Neutrophil (primary cell): ENCODE measurements around the gene DMBT1.

Source experiments
- H3K27ac ChIP-seq: fragments of 200-600 bp; sonication (generic); 2 replicates; pipeline ENCODE4 v1.5.1; 2016; ENCODE audit warnings: mild to moderate bottlenecking, moderate library complexity
- H3K27me3 ChIP-seq: fragments of 200-600 bp; sonication (generic); 2 replicates; pipeline ENCODE4 v1.6.0; 2016; ENCODE audit warnings: mild to moderate bottlenecking
- H3K36me3 ChIP-seq: fragments of 200-600 bp; sonication (generic); 2 replicates; pipeline ENCODE4 v1.5.1; 2017
- H3K4me1 ChIP-seq, 2 experiments: fragments of 200-600 bp in 1 of 2; sonication (generic) in 1 of 2; 1 replicate in 1 of 2; 2 replicates in 1 of 2; pipeline versions ENCODE4 v1.5.1 to v1.6.1; 2013 to 2016; ENCODE audit warnings: low read depth in 1 of 2, low read length in 1 of 2, mild to moderate bottlenecking in 1 of 2, moderate library complexity in 1 of 2; ENCODE audit not compliant: control insufficient read depth in 1 of 2, insufficient read depth in 1 of 2
- H3K4me3 ChIP-seq, 2 experiments: fragments of 200-600 bp in 1 of 2; sonication (generic) in 1 of 2; 1 replicate in 1 of 2; 2 replicates in 1 of 2; pipeline ENCODE4 v1.5.1; 2013 to 2016; ENCODE audit warnings: low read depth in 1 of 2, low read length in 1 of 2, mild to moderate bottlenecking in 1 of 2, moderate library complexity in 1 of 2
- H3K9me3 ChIP-seq: fragments of 200-600 bp; sonication (generic); 2 replicates; pipeline ENCODE4 v1.5.1; 2016
- TF ChIP-seq, protein P1 (sequence below): fragments of 200-600 bp; sonication (generic); IDR thresholded peaks from 2 replicates; pipeline ENCODE4 v1.5.1; 2016; ENCODE audit warnings: antibody characterized with exemption

Gene DMBT1

DNA sequence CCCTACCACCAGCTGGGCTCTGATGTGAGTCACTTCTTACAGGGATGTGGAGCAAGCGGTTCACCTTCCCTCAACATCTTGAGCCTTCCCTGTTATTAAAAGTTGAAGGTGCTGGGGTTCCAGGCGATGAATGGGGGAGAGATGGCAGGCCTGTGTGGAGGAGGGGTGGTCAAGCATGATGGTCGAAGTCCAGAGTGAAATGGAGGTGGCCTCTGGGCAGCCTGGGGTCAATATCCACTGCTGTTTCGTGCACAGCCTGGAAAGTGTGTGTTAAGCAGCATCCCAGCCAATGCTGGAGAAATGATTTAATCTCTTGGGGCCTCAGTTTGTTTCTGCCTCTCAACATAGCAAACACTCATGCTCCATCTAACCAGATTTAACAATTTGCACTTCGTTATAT is 33.7 kb upstream of the DMBT1 start:
- H3K36me3 ChIP-seq, result no peaks in the 10 kb centered on the region
- H3K27me3 ChIP-seq, result peaks cover 51% of the 10 kb centered on the region
- H3K4me3 ChIP-seq, result no peak overlapping the region

DNA sequence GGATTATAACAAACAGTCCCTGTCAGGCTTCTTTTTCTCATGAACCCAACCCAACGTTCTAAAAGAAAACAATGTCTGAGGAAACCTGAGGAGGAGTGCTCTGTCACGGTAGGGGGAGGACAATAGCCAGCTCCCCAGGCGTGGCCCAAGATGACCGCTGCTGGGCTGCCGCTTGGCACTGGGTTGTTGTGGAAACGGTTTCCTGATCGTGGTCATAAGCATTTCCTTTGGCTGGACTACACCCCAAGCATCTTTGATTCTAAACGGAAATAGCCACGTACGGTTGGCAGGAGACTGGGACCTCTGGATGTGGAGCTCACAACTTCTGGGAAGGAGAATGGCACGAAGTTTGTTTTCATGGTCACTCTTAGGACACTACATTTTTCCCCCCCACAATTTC is 30.4 kb upstream of the DMBT1 start:
- Histone ChIP-seq H3K27me3 (peaks cover 50% of the 10 kb centered on the region), H3K27ac (no peak overlapping the region), H3K4me3 (no peak overlapping the region), H3K9me3 (no peaks in the 10 kb centered on the region), H3K36me3 (no peaks in the 10 kb centered on the region), H3K4me1 (no peaks in the 10 kb centered on the region)
- TF ChIP-seq, protein P1, sequence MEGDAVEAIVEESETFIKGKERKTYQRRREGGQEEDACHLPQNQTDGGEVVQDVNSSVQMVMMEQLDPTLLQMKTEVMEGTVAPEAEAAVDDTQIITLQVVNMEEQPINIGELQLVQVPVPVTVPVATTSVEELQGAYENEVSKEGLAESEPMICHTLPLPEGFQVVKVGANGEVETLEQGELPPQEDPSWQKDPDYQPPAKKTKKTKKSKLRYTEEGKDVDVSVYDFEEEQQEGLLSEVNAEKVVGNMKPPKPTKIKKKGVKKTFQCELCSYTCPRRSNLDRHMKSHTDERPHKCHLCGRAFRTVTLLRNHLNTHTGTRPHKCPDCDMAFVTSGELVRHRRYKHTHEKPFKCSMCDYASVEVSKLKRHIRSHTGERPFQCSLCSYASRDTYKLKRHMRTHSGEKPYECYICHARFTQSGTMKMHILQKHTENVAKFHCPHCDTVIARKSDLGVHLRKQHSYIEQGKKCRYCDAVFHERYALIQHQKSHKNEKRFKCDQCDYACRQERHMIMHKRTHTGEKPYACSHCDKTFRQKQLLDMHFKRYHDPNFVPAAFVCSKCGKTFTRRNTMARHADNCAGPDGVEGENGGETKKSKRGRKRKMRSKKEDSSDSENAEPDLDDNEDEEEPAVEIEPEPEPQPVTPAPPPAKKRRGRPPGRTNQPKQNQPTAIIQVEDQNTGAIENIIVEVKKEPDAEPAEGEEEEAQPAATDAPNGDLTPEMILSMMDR, result no peak

More for the DNA sequence above, 33.7 kb upstream of the DMBT1 start:
- TF ChIP-seq, protein P1, result no peak
- Histone ChIP-seq H3K27ac (no peak overlapping the region), H3K4me1 (no peaks in the 10 kb centered on the region), H3K9me3 (no peaks in the 10 kb centered on the region)

DNA sequence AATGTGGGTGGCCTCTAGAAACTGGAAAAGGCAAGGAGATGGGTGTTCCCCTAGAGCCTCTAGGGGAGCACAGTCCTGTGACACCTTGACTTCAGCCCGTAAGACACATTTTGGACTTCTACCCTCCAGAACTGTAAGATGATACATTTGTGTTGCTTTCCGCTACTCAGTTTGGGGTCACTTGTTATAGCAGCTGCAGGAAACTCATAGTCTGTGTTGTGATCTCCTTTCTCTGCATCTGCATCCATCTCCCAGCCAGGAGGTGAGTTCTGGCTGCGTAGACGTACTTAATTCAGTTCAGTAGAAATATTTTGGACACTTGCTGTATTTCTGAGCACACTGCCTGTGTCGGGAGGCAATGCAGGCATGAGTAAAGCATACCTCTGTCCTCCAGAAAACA is 29.3 kb upstream of the DMBT1 start:
- H3K4me3 ChIP-seq, result no peak overlapping the region
- TF ChIP-seq, protein P1, result no peak

DNA sequence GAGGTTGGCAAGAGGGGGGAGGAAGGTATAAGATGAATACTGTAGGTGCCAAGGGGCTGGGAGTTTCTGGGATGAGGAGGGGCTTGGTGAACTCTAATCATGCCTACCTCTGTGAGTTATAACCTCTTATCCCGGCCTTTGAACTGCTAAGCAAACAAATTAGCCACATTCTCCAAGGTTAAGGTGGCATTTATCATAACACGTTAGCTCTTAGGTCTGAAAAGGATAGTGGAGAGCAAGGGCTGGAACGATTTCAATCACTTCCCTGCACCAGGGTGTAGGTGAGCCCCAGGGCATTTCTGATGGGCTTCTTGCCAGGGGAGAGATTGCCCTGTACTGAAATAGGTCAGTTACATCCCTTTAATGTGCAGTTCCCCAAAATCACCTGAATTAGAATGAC is 28.6 kb upstream of the DMBT1 start:
- Histone ChIP-seq H3K27me3 (peaks cover 61% of the 10 kb centered on the region), H3K9me3 (no peaks in the 10 kb centered on the region), H3K27ac (no peak overlapping the region), H3K4me3 (no peak overlapping the region), H3K4me1 (no peaks in the 10 kb centered on the region), H3K36me3 (no peaks in the 10 kb centered on the region)
- TF ChIP-seq, protein P1, result no peak

More for the DNA sequence above, 29.3 kb upstream of the DMBT1 start:
- H3K27me3 ChIP-seq, result peaks cover 58% of the 10 kb centered on the region
- H3K36me3 ChIP-seq, result no peaks in the 10 kb centered on the region
- H3K27ac ChIP-seq, result no peak overlapping the region
- H3K4me1 ChIP-seq, result no peaks in the 10 kb centered on the region
- H3K9me3 ChIP-seq, result no peaks in the 10 kb centered on the region

DNA sequence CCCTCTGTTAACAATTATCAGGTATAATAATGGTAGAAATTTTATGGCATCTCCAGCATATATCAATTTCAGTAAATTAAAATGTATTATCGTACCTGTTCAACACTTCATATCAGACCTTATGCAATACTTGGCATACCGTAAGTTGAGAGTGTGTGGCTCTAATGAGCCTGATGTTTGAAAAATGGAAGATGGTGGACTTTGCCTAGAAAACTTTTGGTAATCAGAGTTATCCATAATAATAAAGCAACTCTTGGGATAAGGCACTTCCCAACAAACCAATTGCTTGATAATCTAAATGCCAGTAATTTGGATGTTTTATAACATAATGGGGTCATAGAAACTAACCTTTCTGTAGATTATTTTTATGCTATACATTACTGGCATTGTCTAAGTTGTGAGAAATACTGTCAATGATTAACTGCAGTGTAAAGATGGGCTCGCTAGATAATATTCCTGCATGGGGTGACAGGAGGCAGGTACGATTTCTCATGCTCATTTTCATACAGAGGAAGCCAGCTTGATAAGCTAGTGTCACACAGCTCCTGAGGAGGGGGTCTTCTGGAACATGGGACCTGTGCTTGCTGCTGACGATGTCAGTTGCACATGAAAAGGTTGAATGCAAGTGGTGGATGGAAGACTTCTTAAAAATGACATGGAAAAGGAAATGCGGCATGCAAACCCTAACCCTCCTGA is 27.8 kb upstream of the DMBT1 start:
- H3K27ac ChIP-seq, result no peak overlapping the region
- no peaks in the 10 kb centered on the region for H3K9me3 ChIP-seq
- TF ChIP-seq, protein P1, result no peak
- peaks cover 58% of the 10 kb centered on the region for H3K27me3 ChIP-seq
- H3K4me3 ChIP-seq, result no peak overlapping the region
- H3K4me1 ChIP-seq, result no peaks in the 10 kb centered on the region
- H3K36me3 ChIP-seq, result no peaks in the 10 kb centered on the region
